Measurements from ENCODE around the gene PITX1.
"Not testable (repeated sequence)": the region's sequence is repeated elsewhere in the genome, so short reads cannot be mapped to it uniquely, and the experiment has no call there.

DNA sequence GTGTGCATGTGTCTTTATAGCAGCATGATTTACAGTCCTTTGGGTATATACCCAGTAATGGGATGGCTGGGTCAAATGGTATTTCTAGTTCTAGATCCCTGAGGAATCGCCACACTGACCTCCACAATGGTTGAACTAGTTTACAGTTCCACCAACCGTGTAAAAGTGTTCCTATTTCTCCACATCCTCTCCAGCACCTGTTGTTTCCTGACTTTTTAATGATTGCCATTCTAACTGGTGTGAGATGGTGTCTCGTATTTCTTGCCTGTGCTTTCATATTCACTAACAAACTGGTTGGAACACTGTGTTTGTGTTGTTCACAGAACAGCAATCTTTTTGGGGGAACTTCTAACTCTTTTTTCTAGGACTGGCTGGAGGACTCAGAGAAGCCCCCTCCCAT lies 49.3 kb upstream of the PITX1 start:
- TF ChIP-seq POLR2A (IDR thresholded peaks at IDR 0.05) = not testable (repeated sequence)
- TF ChIP-seq, protein P1, sequence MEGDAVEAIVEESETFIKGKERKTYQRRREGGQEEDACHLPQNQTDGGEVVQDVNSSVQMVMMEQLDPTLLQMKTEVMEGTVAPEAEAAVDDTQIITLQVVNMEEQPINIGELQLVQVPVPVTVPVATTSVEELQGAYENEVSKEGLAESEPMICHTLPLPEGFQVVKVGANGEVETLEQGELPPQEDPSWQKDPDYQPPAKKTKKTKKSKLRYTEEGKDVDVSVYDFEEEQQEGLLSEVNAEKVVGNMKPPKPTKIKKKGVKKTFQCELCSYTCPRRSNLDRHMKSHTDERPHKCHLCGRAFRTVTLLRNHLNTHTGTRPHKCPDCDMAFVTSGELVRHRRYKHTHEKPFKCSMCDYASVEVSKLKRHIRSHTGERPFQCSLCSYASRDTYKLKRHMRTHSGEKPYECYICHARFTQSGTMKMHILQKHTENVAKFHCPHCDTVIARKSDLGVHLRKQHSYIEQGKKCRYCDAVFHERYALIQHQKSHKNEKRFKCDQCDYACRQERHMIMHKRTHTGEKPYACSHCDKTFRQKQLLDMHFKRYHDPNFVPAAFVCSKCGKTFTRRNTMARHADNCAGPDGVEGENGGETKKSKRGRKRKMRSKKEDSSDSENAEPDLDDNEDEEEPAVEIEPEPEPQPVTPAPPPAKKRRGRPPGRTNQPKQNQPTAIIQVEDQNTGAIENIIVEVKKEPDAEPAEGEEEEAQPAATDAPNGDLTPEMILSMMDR (IDR thresholded peaks at IDR 0.05) = not testable (repeated sequence)
